PFSK-1 (cell line): Measurements from ENCODE around the gene STK39.

Experiments used
- POLR2AphosphoS5 ChIP-seq: IDR thresholded peaks from 2 replicates; pipeline ENCODE4 v1.6.1; 2012; ENCODE audit warnings: low read depth, mild to moderate bottlenecking, control low read depth, low read length, moderate library complexity
- SIN3A ChIP-seq: IDR thresholded peaks from 2 replicates; pipeline ENCODE4 v1.6.1; 2012; ENCODE audit warnings: mild to moderate bottlenecking, low read length, moderate library complexity, borderline replicate concordance; ENCODE audit not compliant: insufficient read depth
- TAF1 ChIP-seq: IDR thresholded peaks from 2 replicates; pipeline ENCODE4 v1.6.1; 2012; ENCODE audit warnings: low read length, control low read depth, borderline replicate concordance; ENCODE audit not compliant: insufficient read depth
- TF ChIP-seq, protein P1 (sequence below), 2 experiments: IDR thresholded peaks; 2 replicates each; pipeline versions ENCODE4 v1.6.1 to v1.8.0; 2011 to 2012; ENCODE audit warnings: low read depth in 2 of 2, low read length in 2 of 2, control low read depth in 1 of 2, inconsistent platforms in 1 of 2, mild to moderate bottlenecking in 1 of 2, moderate library complexity in 1 of 2; ENCODE audit not compliant: insufficient read depth in 1 of 2

DNA sequence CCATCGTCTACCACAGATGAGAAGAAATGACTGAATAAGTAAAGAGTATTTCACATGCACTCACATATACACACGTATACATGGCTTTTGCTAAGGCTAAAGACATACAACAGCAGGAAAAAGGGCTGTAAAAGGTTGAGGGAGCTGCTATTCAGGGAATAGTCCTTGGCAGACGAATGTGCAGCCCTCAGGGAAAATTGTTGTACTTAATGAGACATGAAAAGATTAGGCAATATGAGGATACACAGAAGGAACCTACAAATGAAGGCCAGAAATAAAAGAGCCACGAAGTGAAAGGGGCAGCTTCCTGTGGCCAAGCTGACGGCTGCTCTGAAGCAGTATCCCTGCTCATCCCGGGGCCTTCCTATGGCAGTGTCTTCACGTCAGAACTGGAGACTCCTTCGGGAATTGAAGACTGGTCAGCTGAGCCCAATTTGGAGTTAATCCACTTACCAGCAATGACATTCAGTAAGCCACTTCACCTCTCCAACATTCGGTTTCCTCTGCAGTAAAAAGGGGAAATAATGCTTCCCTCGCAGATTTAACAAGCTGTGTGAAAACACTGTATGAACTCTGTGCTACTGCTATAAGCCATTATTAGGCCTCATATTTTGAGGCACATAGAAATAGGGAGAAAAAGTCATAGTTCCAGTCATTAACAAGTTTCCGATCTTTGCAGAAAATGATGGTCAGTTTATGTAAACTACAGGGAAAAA lies 221.8 kb downstream of the STK39 start:
- TF ChIP-seq SIN3A = no peak
- TF ChIP-seq, protein P1, sequence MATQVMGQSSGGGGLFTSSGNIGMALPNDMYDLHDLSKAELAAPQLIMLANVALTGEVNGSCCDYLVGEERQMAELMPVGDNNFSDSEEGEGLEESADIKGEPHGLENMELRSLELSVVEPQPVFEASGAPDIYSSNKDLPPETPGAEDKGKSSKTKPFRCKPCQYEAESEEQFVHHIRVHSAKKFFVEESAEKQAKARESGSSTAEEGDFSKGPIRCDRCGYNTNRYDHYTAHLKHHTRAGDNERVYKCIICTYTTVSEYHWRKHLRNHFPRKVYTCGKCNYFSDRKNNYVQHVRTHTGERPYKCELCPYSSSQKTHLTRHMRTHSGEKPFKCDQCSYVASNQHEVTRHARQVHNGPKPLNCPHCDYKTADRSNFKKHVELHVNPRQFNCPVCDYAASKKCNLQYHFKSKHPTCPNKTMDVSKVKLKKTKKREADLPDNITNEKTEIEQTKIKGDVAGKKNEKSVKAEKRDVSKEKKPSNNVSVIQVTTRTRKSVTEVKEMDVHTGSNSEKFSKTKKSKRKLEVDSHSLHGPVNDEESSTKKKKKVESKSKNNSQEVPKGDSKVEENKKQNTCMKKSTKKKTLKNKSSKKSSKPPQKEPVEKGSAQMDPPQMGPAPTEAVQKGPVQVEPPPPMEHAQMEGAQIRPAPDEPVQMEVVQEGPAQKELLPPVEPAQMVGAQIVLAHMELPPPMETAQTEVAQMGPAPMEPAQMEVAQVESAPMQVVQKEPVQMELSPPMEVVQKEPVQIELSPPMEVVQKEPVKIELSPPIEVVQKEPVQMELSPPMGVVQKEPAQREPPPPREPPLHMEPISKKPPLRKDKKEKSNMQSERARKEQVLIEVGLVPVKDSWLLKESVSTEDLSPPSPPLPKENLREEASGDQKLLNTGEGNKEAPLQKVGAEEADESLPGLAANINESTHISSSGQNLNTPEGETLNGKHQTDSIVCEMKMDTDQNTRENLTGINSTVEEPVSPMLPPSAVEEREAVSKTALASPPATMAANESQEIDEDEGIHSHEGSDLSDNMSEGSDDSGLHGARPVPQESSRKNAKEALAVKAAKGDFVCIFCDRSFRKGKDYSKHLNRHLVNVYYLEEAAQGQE (IDR thresholded peaks at IDR 0.05; ENCODE audit: insufficient read depth in 1 of 2, low read depth in 2 of 2, low read length in 2 of 2) = no peak
- TF ChIP-seq POLR2AphosphoS5 = no peak
- no peak for TF ChIP-seq TAF1
